NCI-H345 treated with DMSO at 0.1 percent for 48 hours (cell line): Measurements from ENCODE around the gene NDFIP2.
A peak's percentile ranks its signal among the peaks of the same experiment; 100 is the strongest.
"Not testable (repeated sequence)": the region's sequence is repeated elsewhere in the genome, so short reads cannot be mapped to it uniquely, and the experiment has no call there.

Experiments used
- DNase-seq: peaks from one replicate; lab custom pipeline; 2025; ENCODE audit not compliant: unreplicated experiment; lab: John Stamatoyannopoulos, UW

The NDFIP2 gene

DNA sequence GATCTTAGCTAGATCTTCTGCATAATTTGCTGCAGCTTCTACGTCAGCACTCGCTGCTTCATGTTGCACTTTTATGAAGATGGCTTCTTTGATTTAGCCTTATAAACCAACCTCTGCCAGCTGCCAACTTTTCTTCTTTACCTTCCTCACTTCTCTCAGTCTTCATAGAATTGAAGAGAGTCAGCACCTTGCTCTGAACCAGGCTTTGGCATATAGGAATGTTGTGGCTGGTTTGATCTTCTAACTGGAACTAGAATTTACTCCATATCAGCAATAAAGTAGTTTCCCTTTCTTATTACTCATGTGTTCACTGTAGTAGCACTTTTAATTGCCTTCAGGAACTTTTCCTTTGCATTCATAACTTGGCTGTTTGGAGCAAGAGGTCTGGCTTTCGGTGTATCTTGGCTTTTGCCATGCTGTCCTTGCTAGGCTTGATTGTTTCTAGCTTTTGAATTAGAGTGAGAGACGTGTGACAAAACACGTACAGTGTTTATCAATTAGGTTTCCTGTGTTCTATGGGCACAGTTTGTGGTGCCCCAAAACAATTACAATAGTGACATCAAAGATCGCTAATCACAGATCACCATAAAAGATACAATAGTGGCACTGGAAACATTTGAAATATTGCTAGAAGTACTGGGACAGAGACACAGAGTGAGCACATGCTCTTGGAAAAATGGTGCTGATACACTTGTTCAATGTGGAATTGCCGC, 50.7 kb downstream of the NDFIP2 start:
- DNase-seq: no peak

GRCh38 chr13:79532576-79532975, 51.6 kb downstream of the NDFIP2 start:
- no peak for DNase-seq

DNA sequence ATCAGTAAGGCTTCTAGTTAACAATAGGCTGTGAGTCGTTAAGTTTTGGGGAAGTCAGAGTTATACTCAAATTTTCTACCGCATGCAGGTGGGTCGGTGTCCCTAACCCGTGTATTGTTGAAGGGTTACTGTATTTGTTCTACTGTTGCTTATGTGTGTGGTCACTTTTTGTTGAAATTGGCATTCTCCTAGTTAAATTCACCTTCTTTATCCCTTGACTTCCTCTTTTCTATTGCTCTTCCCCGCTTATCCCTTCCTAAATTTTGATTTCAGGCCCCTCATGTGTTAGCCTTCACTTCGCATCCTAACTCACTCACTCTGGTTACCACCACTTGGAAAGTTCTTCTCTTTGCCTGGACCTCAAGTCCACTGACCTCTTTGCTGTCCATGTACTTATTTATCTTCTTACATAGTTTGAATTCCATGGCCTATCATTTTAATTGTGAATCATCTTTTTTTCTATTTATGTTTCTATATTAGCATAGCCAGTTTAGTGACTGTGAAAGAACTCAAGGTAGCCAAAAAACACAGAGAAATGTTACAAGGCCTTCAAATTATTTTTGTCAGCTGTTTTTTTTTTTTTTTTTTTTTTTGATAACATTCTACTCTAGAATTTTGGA, 52.9 kb downstream of the NDFIP2 start:
- DNase-seq: no peak

DNA sequence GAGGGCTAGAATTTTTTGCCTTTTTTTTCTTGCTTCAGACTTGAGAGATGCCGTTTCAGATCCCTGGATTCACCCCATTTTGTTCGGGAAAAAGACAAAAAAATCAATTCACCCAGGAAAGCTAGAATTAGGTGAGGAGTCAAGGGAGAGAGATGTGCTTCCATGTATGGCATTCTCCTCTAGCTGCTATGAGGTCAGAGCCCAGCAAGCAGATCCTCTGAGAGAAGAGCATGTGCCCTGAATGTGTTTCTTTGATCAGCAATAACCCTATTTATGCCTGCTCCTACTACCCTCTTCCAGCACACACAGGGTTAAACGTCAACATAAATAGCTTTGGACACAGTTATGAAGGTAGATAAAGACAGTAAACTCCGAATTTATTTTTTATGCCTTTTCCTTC, 53.6 kb downstream of the NDFIP2 start:
- no peak for DNase-seq

DNA sequence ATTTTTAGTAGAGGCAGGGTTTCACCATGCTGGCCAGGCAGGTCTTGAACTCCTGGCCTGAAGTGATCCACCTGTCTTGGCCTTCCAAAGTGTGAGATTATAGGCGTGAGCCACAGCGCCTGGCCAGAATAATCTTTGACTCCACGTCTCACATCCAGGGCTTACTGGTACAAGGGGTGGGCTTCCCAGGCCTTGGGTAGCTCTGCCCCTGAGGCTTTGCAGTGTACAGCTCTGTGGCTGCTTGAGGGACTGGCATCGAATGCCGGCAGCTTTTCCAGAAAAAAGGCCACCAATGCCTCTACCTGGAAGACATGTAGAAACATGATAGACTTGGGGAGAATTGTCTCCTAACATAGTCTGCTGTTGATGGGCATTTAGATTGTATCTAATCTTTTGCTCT, 57.8 kb downstream of the NDFIP2 start:
- no peak for DNase-seq

DNA sequence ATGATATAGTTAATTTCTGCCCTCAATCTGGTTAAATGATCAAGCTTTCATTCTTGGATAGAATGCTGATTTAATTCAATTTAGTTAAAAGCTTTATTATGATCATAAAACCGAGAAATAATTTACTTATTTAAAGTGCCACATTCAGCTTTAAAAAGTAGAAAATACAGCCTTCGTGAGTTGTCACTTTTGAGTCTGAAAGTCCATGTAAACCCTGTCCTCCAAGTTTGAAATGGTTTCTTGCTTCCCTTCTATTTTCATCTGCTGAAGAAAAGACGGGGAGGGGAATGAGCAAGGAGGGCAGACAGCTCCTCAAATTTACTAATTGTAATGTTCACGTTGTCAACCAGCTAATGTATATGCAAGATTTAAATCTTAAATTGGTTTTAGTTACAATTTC, 59.5 kb downstream of the NDFIP2 start:
- DNase-seq: no peak

GRCh38 chr13:79541426-79542049, 60.6 kb downstream of the NDFIP2 start:
- peak; percentile 27 for DNase-seq

GRCh38 chr13:79543883-79544282, 62.9 kb downstream of the NDFIP2 start:
- DNase-seq: no peak

DNA sequence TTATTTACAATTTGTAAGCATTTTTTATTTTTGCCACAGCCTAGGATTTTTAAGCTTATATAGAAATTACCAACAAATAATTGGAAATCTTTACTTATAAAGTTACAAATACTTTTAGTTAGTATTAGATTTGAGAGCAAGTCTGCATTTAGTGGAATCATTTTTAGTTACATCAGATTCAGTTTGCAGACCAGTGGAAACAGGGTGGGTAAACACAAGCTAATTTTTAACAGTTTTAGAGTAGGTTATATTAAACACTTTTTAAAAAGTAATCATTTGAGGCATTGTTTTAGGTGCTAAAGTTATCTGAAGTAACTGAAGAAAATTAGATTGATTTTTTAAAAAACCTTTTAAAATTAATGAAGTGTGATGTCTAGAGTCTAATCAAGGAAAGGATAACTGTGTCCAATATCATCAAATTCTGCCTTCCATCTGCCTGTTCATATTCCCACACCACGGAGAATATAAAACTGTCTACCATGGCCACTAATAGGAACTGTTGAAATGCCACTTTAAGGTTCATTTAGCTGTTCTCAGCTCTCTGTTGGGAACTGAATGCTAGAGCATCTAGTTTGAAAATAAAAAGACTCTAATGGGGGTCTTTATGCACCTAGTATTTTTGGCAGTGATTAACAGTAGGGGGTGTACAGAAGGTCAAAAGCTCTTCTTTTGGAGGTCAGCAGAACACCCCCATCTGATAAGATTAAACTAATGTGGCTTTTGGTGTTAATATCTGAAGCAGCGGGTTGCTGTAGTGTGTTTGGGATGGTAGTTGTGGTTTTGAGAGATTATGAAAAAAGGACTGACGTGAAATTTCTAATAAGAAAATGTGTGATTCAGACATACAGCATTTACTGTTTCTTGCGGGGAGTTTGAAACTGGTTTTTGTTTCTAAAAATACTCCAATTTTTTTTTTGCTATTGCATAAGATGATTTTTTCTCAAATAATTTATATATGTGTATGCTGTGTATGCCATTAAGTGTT, 66.5 kb downstream of the NDFIP2 start:
- DNase-seq: no peak

DNA sequence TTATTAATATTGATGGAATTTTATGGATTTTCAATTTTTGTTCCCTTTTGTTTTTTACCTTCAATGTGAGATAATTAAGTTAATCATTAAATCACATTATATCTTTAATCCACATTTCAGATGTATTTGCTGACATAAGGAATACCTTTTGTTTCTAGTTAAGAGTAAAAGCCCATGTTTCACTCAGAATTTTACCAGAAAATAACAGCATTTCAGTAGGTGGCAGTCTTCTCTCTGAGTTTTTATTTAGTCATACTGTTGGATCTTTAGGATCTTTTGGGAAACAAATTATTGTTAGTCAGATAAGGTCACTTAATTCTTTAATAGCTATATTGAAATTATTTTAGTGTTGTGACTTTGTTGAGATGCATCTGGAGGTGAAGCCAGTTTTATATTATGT, 67.9 kb downstream of the NDFIP2 start:
- no peak for DNase-seq

DNA sequence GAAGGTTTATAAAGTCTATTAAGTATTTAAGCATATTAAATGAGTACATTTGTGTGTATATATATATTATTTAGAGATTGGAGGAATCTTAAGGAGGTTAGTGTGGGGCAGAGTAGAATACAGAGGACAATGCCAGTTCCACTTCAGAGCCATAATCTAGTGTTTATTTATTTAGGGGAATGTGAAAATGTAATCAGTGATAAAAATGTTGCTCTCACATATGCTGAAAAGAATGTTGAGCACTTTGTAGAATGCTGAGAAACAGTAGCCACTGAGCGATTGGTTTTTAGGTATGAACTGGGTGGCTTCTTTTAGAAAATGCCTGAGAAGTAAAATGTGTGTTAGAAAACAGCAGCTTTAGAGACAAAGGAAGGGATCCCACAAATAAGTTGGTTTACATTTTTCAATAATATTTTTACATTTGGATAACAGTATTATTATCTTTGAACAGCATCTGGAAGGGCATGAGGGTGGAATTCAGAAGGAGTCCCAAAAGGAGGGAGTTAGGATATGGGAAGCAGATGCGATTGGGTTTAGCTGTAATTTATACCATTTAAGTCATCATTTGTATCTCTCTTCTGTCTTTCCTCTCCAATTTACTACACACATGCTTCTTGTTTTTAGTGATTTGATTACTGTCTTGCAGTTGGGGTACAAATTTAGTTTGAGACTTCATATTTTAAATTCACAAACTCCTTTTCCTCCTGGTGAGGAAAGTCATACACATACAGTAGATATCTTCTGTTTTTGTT, 68.6 kb downstream of the NDFIP2 start:
- DNase-seq: no peak

GRCh38 chr13:79557666-79558065, 76.7 kb downstream of the NDFIP2 start:
- DNase-seq: no peak

DNA sequence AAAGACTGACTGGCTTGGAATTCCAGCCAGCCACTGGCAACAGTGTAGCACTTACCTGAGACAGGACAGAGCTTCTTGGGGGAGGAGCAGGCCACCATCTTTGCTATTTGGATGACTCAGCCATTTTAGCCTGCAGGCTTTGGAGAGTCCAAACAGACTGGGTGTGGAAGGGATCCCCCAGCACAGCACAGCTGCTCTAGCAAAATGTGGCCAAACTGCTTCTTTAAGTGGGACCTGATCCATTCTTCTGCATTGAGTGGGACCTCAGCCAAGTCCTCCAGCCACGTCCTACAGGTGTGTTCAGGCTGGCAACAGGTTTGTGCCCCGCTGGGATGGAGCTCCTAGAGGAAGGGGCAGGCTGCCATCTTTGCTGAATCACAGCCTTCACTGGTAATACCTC, 80.0 kb downstream of the NDFIP2 start:
- DNase-seq: no peak

GRCh38 chr13:79562557-79562956, 81.6 kb downstream of the NDFIP2 start:
- DNase-seq: no peak

DNA sequence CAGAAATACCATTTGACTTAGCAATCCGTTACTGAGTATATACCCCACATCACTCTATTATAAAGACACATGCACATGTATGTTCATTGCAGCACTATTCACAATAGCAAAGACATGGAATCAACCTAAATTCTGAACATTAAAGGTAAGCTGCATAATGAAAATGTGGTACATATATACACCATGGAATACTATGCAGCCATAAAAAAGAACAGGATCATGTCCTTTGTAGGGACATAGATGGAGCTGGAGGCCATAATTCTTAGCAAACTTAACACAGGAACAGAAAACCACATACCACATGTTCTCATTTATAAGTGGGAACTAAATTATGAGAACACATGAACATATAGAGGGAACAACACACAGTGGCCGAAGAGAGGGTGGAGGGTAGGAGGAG, 85.2 kb downstream of the NDFIP2 start:
- no peak for DNase-seq

GRCh38 chr13:79571147-79571546, 90.2 kb downstream of the NDFIP2 start:
- DNase-seq: no peak

- DNase-seq: not testable (repeated sequence)
These were observed 92.9 kb downstream of the NDFIP2 start for GRCh38 chr13:79573892-79574291.

DNA sequence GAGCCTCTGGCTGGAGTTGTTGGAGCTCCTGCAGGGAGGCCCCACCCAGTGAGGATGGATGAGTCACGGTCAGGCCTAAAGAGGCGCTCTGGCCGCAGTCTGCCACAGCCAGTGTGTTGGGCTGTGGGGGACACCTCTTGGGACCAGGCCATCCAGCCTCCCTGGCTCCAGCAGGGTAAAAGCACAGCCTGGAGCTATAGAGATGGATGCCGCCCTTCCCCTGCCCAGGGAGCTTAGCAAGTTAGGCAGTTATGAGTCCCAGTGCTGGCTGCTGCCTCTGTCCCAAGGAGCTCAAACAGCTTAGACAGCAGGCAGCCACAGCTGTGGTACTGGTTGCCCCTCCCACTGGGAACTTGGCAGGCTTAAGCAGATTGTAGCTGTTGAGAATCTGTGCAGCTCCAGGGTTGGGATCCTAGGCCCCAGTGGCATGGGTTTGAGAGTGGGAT, 100.9 kb downstream of the NDFIP2 start:
- no peak for DNase-seq

DNA sequence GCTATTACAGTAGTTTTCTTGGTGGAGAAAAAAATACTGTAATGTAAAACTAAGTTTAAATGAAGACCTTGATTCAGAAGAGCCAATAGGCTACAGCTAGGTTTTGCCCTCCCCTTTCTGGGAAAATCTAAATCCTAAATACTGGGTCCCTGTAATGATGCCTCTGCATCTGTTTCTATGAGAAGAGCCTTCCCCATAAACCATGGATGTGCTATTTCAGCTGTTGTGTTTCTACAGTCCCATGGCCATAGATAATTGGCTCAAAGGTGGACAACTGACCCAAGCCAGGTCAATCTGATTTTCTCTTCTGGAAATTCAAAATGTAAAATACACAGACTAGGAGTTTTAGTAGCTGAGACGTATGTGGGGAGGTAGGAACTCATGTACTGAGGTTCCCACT, 101.9 kb downstream of the NDFIP2 start:
- DNase-seq: no peak

DNA sequence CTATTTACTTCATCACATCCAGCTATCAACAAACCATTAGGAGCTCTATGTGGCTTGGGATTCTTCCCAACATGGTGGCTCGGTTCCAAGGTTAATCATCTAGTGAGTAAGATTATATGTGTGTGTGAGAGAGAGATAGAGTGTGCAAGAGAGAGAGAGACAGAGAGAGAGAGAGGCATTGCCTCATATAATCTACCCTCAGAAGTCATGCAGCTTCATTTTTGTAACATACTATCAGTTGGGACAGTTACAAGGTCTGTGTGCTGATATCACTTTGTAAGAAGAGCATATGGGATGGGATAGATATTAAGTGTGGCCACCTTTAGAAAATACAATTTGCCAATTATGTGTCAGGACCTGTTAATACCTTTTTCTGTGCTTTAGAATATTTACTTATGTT, 104.1 kb downstream of the NDFIP2 start:
- no peak for DNase-seq
